GM12801 (cell line): ENCODE measurements around the gene CPTP.

ENCODE experiments used
- TF ChIP-seq, protein P1 (sequence below): IDR thresholded peaks from one replicate; pipeline ENCODE4 v1.5.1; 2011; ENCODE audit warnings: control low read depth; ENCODE audit not compliant: insufficient read length; ENCODE audit errors: extremely low read depth

The CPTP gene

DNA sequence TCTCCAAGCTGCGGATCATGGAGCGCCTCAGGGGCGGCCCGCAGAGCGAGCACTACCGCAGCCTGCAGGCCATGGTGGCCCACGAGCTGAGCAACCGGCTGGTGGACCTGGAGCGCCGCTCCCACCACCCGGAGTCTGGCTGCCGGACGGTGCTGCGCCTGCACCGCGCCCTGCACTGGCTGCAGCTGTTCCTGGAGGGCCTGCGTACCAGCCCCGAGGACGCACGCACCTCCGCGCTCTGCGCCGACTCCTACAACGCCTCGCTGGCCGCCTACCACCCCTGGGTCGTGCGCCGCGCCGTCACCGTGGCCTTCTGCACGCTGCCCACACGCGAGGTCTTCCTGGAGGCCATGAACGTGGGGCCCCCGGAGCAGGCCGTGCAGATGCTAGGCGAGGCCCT is 2.7 kb downstream of the CPTP start:
- TF ChIP-seq, protein P1, sequence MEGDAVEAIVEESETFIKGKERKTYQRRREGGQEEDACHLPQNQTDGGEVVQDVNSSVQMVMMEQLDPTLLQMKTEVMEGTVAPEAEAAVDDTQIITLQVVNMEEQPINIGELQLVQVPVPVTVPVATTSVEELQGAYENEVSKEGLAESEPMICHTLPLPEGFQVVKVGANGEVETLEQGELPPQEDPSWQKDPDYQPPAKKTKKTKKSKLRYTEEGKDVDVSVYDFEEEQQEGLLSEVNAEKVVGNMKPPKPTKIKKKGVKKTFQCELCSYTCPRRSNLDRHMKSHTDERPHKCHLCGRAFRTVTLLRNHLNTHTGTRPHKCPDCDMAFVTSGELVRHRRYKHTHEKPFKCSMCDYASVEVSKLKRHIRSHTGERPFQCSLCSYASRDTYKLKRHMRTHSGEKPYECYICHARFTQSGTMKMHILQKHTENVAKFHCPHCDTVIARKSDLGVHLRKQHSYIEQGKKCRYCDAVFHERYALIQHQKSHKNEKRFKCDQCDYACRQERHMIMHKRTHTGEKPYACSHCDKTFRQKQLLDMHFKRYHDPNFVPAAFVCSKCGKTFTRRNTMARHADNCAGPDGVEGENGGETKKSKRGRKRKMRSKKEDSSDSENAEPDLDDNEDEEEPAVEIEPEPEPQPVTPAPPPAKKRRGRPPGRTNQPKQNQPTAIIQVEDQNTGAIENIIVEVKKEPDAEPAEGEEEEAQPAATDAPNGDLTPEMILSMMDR = no peak

DNA sequence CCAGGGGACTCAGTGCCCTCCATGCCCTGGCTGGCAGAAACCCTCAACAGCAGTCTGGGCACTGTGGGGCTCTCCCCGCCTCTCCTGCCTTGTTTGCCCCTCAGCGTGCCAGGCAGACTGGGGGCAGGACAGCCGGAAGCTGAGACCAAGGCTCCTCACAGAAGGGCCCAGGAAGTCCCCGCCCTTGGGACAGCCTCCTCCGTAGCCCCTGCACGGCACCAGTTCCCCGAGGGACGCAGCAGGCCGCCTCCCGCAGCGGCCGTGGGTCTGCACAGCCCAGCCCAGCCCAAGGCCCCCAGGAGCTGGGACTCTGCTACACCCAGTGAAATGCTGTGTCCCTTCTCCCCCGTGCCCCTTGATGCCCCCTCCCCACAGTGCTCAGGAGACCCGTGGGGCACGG is 3.7 kb downstream of the CPTP start:
- TF ChIP-seq, protein P1 = no peak

DNA sequence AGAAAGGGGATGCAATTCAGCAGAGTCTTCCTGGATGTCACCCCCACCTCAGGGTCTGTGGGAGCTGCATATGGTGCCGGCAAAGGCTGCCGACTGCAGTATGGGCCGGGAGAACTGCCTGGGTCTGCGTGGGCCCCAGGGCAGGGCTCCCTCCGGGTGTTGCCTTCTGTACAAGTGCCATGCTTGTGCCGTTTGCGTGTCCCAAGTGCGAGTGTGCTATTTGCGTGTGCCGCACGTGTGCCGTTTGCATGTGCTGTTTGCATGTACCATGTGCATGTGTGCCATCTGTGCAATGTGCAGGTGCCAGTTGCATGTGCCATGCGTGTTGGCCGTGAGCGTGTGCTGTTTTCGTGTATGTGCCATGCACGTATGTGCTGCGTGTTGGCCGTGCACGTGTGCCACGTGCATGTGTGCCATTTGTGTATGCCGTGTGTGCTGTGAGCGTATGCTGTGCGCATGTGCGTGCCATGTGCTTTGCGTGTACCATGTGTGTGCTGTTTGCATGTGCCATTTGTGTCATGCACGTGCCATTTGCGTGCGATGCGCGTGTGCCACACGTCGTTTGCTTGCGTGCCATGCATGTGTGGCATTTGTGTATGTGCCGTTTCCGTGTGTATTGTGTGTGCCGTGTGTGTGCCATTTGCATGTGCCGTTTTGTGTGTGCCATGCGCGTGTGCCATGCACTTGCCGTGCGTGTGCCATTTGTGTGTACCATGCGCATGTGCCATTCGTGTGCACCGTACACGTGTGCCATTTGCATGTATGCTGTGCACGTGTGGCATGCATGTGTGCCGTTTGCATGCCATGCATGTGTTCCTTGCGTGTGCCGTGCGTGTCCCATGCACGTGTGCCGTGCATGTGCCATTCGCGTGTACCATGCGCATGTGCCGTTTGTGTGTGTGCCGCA is 5.0 kb downstream of the CPTP start:
- TF ChIP-seq, protein P1 = no peak

DNA sequence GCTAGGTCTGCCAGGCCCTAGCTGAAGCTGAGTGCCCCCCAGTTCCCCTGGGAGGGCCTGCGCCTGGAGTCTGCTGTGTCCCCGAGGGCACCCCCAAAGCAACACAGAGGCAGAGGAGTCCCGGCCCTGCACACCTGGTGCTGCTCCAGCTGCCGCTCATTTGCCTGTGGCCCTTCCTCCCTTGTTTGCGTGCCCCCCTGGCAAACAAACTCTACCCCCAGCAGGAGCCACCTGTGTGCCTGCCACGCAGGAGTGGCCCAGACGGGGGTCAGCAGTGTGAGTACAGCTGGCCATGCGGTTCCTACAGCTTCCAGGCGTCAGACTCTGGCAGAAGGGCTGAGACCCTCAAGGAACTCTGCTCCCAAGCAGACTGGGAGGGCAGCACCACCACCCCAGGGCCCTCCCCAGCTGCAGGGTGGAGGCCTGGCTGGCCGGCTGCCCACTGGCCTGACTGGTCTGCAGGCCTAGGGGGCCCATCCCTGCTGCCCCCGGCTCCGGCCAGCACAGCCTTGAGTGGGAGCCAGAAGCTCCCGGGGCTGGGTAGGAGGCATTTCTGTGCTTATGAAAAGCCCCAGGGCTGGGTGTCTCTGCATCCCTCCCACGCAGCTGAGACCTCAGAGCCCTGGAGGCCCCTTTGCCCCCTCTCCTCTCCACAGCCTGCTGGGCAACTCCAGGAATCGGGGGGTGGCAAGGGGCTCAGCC is 5.9 kb downstream of the CPTP start:
- TF ChIP-seq, protein P1 = no peak

DNA sequence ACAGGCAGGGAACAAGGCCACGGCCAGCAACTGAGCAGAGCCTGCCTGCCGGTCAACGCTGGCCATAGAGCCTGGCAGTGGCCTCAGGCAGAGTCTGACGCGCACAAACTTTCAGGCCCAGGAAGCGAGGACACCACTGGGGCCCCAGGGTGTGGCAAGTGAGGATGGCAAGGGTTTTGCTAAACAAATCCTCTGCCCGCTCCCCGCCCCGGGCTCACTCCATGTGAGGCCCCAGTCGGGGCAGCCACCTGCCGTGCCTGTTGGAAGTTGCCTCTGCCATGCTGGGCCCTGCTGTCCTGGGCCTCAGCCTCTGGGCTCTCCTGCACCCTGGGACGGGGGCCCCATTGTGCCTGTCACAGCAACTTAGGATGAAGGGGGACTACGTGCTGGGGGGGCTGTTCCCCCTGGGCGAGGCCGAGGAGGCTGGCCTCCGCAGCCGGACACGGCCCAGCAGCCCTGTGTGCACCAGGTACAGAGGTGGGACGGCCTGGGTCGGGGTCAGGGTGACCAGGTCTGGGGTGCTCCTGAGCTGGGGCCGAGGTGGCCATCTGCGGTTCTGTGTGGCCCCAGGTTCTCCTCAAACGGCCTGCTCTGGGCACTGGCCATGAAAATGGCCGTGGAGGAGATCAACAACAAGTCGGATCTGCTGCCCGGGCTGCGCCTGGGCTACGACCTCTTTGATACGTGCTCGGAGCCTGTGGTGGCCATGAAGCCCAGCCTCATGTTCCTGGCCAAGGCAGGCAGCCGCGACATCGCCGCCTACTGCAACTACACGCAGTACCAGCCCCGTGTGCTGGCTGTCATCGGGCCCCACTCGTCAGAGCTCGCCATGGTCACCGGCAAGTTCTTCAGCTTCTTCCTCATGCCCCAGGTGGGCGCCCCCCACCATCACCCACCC is 6.7 kb downstream of the CPTP start, which contains the start of gene TAS1R3:
Gene TAS1R3, plus strand, starts transcription at position 213 of the 898 bp plus-strand sequence. Its CDS starts 66 bp downstream, at position 279.
- TF ChIP-seq, protein P1 = no peak

DNA sequence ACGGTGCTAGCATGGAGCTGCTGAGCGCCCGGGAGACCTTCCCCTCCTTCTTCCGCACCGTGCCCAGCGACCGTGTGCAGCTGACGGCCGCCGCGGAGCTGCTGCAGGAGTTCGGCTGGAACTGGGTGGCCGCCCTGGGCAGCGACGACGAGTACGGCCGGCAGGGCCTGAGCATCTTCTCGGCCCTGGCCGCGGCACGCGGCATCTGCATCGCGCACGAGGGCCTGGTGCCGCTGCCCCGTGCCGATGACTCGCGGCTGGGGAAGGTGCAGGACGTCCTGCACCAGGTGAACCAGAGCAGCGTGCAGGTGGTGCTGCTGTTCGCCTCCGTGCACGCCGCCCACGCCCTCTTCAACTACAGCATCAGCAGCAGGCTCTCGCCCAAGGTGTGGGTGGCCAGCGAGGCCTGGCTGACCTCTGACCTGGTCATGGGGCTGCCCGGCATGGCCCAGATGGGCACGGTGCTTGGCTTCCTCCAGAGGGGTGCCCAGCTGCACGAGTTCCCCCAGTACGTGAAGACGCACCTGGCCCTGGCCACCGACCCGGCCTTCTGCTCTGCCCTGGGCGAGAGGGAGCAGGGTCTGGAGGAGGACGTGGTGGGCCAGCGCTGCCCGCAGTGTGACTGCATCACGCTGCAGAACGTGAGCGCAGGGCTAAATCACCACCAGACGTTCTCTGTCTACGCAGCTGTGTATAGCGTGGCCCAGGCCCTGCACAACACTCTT is 7.6 kb downstream of the CPTP start:
- TF ChIP-seq, protein P1 = no peak
